ENCODE results near the gene TMEM204.

- TF ChIP-seq CTCF (IDR thresholded peaks at IDR 0.05; ENCODE audit: poor library complexity, severe bottlenecking) (no peak), RAD21 (conservative IDR thresholded peaks at IDR 0.05) (no peak), MXI1 (conservative IDR thresholded peaks at IDR 0.05; ENCODE audit: poor library complexity, severe bottlenecking) (no peak), TAF1 (IDR thresholded peaks at IDR 0.05; ENCODE audit: low read depth) (no peak), POLR2AphosphoS5 (IDR thresholded peaks at IDR 0.05) (no peak), EZH2 (IDR thresholded peaks at IDR 0.05; ENCODE audit: borderline replicate concordance, insufficient read depth, low read length, poor library complexity, severe bottlenecking) (no peak), EP300 (conservative IDR thresholded peaks at IDR 0.05; ENCODE audit: poor library complexity, severe bottlenecking) (no peak), SMC3 (conservative IDR thresholded peaks at IDR 0.05; ENCODE audit: poor library complexity) (no peak)
These were observed 8.7 kb downstream of the TMEM204 start for GRCh38 chr16:1542166-1542500.

Measured in neural cell (in vitro differentiated cells).